Thoracic aorta (tissue), 2 donors: Measurements from ENCODE around the gene PITPNM3. TPM values are rescaled to one million over a fixed set of nuclear protein-coding genes. Genes with fewer than 3 reads are reported as not detected.

Experiments used
- ATAC-seq: fragments of 150-250 bp; one replicate; pipeline ENCODE4 v1.8.0; 2017; ENCODE audit warnings: low read depth; ENCODE audit not compliant: insufficient number of reproducible peaks, low FRiP score
- DNase-seq: peaks from one replicate; pipeline ENCODE4 v3.0.0-alpha.2; 2020; ENCODE audit warnings: low spot score
- H3K27ac ChIP-seq, 2 donors: fragments of 200-600 bp; sonication (generic); 1 replicate in 1 of 2; 2 replicates in 1 of 2; pipeline ENCODE4 v1.5.1; 2016; ENCODE audit warnings: mild to moderate bottlenecking in 2 of 2, moderate library complexity in 2 of 2
- H3K27me3 ChIP-seq: fragments of 200-600 bp; sonication (generic); replicated peaks from 2 replicates; pipeline ENCODE4 v1.6.0; 2016; ENCODE audit warnings: mild to moderate bottlenecking; ENCODE audit not compliant: insufficient read depth
- H3K36me3 ChIP-seq: fragments of 200-600 bp; sonication (generic); one replicate; pipeline ENCODE4 v1.5.1; 2016
- H3K4me1 ChIP-seq, 2 donors: fragments of 200-600 bp; sonication (generic); 1 replicate in 1 of 2; 2 replicates in 1 of 2; pipeline versions ENCODE4 v1.5.1 to v1.6.0; 2016; ENCODE audit warnings: low read depth in 2 of 2, mild to moderate bottlenecking in 1 of 2; ENCODE audit not compliant: control insufficient read depth in 1 of 2
- H3K4me3 ChIP-seq: fragments of 200-600 bp; sonication (generic); 2 replicates; pipeline ENCODE4 v1.5.1; 2016; ENCODE audit warnings: mild to moderate bottlenecking
- H3K9me3 ChIP-seq: fragments of 200-600 bp; sonication (generic); 2 replicates; pipeline ENCODE4 v1.5.1; 2016
- CTCF ChIP-seq: fragments of 200-600 bp; sonication (generic); IDR thresholded peaks from one replicate; pipeline ENCODE4 v1.5.1; 2019; ENCODE audit warnings: antibody characterized with exemption
- total RNA-seq, 2 donors: library from RNA; depleted of rRNA; stranded (reverse); fragments of >200 nt; gene quantifications; one replicate each; pipeline versions ENCODE4 v1.1.0 to v1.2.3, GENCODE V29; 2016

The PITPNM3 gene
- total RNA-seq, 2 donors from 2014 or later = 1.8 to 3.1 TPM

- Histone ChIP-seq H3K27me3 (no peaks in the 10 kb centered on the region), H3K4me3 (no peak overlapping the region), H3K27ac (no peak overlapping the region), H3K9me3 (no peaks in the 10 kb centered on the region), H3K4me1 (no peaks in the 10 kb centered on the region), H3K36me3 (no peaks in the 10 kb centered on the region)
- ATAC-seq = no peak
- no peak for TF ChIP-seq CTCF
- no peak for DNase-seq
Measured at GRCh38 chr17:6547336-6547735, 9.0 kb downstream of the PITPNM3 start.

- Histone ChIP-seq H3K27me3 (no peaks in the 10 kb centered on the region), H3K9me3 (no peaks in the 10 kb centered on the region), H3K27ac (no peak overlapping the region), H3K4me1 (no peaks in the 10 kb centered on the region), H3K36me3 (no peaks in the 10 kb centered on the region), H3K4me3 (no peak overlapping the region)
- ATAC-seq (no peak), DNase-seq (no peak)
- TF ChIP-seq CTCF = no peak
Measured at GRCh38 chr17:6546069-6546718, 10.2 kb downstream of the PITPNM3 start.

- no peaks in the 10 kb centered on the region for H3K27me3 ChIP-seq
- H3K27ac ChIP-seq = no peak overlapping the region
- H3K4me1 ChIP-seq = no peaks in the 10 kb centered on the region
- no peak for DNase-seq
- H3K36me3 ChIP-seq = no peaks in the 10 kb centered on the region
- no peaks in the 10 kb centered on the region for H3K9me3 ChIP-seq
- no peak for TF ChIP-seq CTCF
- no peak overlapping the region for H3K4me3 ChIP-seq
- ATAC-seq = no peak
Measured at GRCh38 chr17:6545291-6545690, 11.1 kb downstream of the PITPNM3 start.

- Histone ChIP-seq H3K36me3 (no peaks in the 10 kb centered on the region), H3K27ac (no peak overlapping the region), H3K4me3 (no peak overlapping the region), H3K27me3 (no peaks in the 10 kb centered on the region), H3K4me1 (no peaks in the 10 kb centered on the region), H3K9me3 (no peaks in the 10 kb centered on the region)
- ATAC-seq (no peak), DNase-seq (no peak)
- no peak for TF ChIP-seq CTCF
Measured at GRCh38 chr17:6544011-6544370, 12.4 kb downstream of the PITPNM3 start.

- Histone ChIP-seq H3K36me3 (no peaks in the 10 kb centered on the region), H3K4me3 (no peak overlapping the region), H3K27me3 (no peaks in the 10 kb centered on the region), H3K4me1 (no peaks in the 10 kb centered on the region), H3K27ac (no peak overlapping the region), H3K9me3 (no peaks in the 10 kb centered on the region)
- ATAC-seq (no peak), DNase-seq (no peak)
- TF ChIP-seq CTCF = no peak
Measured at GRCh38 chr17:6543079-6544010, 13.0 kb downstream of the PITPNM3 start.
